ENCODE data around the gene CCDC30.

DNA sequence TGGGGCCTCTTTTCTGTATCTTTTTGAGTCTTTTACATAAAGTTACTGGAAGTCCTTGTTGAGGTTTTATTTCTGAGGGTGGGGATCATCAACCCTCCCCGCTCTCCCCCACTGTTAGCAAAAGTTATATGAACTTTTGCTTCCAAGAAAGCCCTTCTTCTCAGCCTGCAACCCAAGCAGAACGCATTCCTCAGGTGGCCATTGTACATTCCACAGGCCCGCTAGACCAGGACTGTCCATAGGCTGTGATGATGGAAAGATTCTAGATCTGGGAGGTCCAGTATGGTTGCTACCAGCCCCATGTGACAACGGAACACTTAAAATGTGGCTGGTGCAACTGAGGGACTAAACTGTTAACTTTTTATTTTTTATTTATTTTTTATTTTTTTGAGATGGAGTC is 207.3 kb downstream of the CCDC30 start:
- no peak for TF ChIP-seq GATA2 (IDR thresholded peaks at IDR 0.05; ENCODE audit: low read depth, low read length)
- TF ChIP-seq GATA3 (IDR thresholded peaks at IDR 0.05; ENCODE audit: low read depth, low read length) = no peak

Measured in SH-SY5Y (cell line).